HEK293T (cell line): Measurements from ENCODE around the gene BRF1.

ENCODE experiments used
- CTCF ChIA-PET: fragments of 350-600 bp; formaldehyde crosslinking; extraction: SDS; loops from one replicate; lab custom pipeline; 2021; ENCODE audit warnings: antibody characterized with exemption, inconsistent platforms; lab: Yijun Ruan, JAX
- POLR2A ChIA-PET: fragments of 350-600 bp; formaldehyde crosslinking; extraction: SDS; loops from one replicate; lab custom pipeline; 2020; ENCODE audit warnings: antibody characterized with exemption, inconsistent platforms; lab: Yijun Ruan, JAX
- DNase-seq: peaks from one replicate; pipeline ENCODE4 v3.0.0; 2012; ENCODE audit warnings: mixed read lengths; ENCODE audit errors: extremely low spot score
- ARNT ChIP-seq: fragments of 450-650 bp; IDR thresholded peaks from 2 replicates; pipeline ENCODE4 v1.6.1; 2017; ENCODE audit warnings: mild to moderate bottlenecking
- BHLHE40 ChIP-seq: fragments of 450-650 bp; IDR thresholded peaks from 2 replicates; pipeline ENCODE4 v1.6.1; 2016; ENCODE audit warnings: mild to moderate bottlenecking, moderate library complexity, borderline replicate concordance
- CTBP1 ChIP-seq: fragments of 450-650 bp; IDR thresholded peaks from 2 replicates; pipeline ENCODE4 v1.6.1; 2016; ENCODE audit warnings: borderline replicate concordance
- ELF4 ChIP-seq: fragments of 450-650 bp; IDR thresholded peaks from 2 replicates; pipeline ENCODE4 v1.6.1; 2017; ENCODE audit warnings: antibody characterized with exemption
- FOXA1 ChIP-seq: fragments of 450-650 bp; IDR thresholded peaks from 2 replicates; pipeline ENCODE4 v1.6.1; 2016; ENCODE audit warnings: mild to moderate bottlenecking
- FOXK2 ChIP-seq: fragments of 450-650 bp; IDR thresholded peaks from 2 replicates; pipeline ENCODE4 v1.6.1; 2016; ENCODE audit warnings: mild to moderate bottlenecking
- FOXM1 ChIP-seq: fragments of 450-650 bp; IDR thresholded peaks from 2 replicates; pipeline ENCODE4 v1.6.1; 2017; ENCODE audit warnings: mild to moderate bottlenecking, borderline replicate concordance
- HDGF ChIP-seq: fragments of 450-650 bp; IDR thresholded peaks from 2 replicates; pipeline ENCODE4 v1.6.1; 2017; ENCODE audit warnings: antibody characterized with exemption, borderline replicate concordance
- L3MBTL2 ChIP-seq: fragments of 450-650 bp; conservative IDR thresholded peaks from 2 replicates; pipeline ENCODE4 v1.6.1; 2016; ENCODE audit warnings: mild to moderate bottlenecking
- LEF1 ChIP-seq: fragments of 450-650 bp; IDR thresholded peaks from 2 replicates; pipeline ENCODE4 v1.6.1; 2017; ENCODE audit warnings: mild to moderate bottlenecking, borderline replicate concordance
- NFRKB ChIP-seq: fragments of 450-650 bp; IDR thresholded peaks from 2 replicates; pipeline ENCODE4 v1.6.1; 2016; ENCODE audit warnings: mild to moderate bottlenecking, moderate library complexity
- SP1 ChIP-seq: fragments of 450-650 bp; IDR thresholded peaks from 2 replicates; pipeline ENCODE4 v1.6.1; 2017
- SUZ12 ChIP-seq: fragments of 450-650 bp; IDR thresholded peaks from 2 replicates; pipeline ENCODE4 v1.6.1; 2016; ENCODE audit warnings: mild to moderate bottlenecking
- TARDBP ChIP-seq: fragments of 450-650 bp; IDR thresholded peaks from 2 replicates; pipeline ENCODE4 v1.6.1; 2016
- ZNF384 ChIP-seq: fragments of 450-650 bp; IDR thresholded peaks from 2 replicates; pipeline ENCODE4 v1.6.1; 2016
- TF ChIP-seq, protein P1 (sequence below): fragments of 450-650 bp; IDR thresholded peaks from 2 replicates; pipeline ENCODE4 v1.6.1; 2016

The BRF1 gene

DNA sequence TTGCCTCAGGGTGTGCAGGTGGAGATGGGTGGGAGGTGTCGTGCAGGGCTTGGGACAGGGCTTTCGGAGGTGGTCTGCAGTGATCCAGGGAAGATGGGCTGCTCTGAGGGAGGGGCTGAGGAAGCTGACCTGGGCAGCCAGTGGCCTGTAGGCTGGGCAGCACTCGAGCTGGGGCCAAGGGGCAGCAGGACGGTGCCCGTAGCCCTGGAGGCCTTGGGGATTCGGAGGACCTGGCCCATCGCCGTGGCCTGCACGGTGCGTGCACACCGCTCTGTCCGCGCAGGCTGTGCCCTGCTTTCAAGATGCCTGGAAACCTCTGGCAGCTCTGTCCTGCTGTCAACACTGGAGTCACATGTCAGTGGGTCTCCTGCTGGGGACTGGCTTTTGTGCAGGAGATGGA is 22.9 kb upstream of the BRF1 start:
- CTCF ChIA-PET, result interaction anchor here (0.9 kb wide), 1 partner anchor 9 kb away, joined by 4 read pairs; the partner anchor contains the start of gene PACS2
- no peak for DNase-seq
- TF ChIP-seq FOXA1 (no peak), FOXM1 (no peak), CTBP1 (no peak), ARNT (no peak), HDGF (no peak), L3MBTL2 (no peak), FOXK2 (no peak), SP1 (no peak)
- TF ChIP-seq, protein P1, sequence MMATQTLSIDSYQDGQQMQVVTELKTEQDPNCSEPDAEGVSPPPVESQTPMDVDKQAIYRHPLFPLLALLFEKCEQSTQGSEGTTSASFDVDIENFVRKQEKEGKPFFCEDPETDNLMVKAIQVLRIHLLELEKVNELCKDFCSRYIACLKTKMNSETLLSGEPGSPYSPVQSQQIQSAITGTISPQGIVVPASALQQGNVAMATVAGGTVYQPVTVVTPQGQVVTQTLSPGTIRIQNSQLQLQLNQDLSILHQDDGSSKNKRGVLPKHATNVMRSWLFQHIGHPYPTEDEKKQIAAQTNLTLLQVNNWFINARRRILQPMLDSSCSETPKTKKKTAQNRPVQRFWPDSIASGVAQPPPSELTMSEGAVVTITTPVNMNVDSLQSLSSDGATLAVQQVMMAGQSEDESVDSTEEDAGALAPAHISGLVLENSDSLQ, result no peak
- POLR2A ChIA-PET, result interaction anchor here (0.6 to 1.7 kb wide), 2 partner anchors 10 to 22 kb away, joined by 3 to 6 read pairs; partner anchors contain the start of gene PACS2

DNA sequence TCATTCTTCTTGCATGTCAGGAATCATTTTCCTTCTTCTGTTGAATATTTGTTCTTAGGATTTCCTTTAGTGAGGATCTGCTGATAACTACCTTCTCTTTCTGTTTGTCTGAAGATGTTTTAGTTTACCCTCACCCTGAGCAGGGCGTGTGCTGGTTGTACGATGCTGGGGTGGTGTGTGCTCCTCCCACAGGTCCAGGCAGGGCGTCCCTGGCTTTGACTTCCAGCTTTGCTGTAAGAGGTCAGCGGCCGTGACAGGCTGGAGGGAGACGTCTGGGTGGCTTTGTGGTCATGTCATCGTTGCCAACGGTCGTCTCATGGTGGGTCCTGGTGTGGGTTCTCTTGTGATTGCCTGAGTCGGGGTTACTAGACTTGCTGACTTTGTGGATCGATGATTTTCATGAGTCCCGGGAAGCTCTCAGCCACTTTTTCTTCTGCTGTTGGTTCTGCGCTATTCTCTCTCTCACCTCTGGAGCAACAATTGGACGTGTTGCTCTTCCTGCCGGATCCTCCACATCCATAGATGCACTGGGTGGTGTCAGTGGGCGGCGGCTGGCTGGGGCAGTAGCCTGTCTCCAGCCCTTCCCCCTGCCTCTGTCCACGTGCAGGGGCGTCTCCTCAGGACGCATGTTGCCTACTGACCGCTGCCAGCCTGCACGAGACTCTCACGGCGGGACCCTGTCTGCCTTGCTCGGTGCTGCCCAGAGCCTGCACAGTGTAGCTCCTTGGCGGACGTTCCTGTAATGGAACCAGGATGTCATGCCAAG is 22.2 kb upstream of the BRF1 start:
- CTCF ChIA-PET, result interaction anchor here (0.9 kb wide), 1 partner anchor 9 kb away, joined by 4 read pairs; the partner anchor contains the start of gene PACS2
- no peak for TF ChIP-seq ELF4
- TF ChIP-seq HDGF, result no peak
- no peak for TF ChIP-seq LEF1
- TF ChIP-seq, protein P1, result no peak
- no peak for DNase-seq
- POLR2A ChIA-PET, result interaction anchor here (0.6 to 1.7 kb wide), 2 partner anchors 9 to 22 kb away, joined by 3 to 6 read pairs; partner anchors contain the start of gene PACS2

DNA sequence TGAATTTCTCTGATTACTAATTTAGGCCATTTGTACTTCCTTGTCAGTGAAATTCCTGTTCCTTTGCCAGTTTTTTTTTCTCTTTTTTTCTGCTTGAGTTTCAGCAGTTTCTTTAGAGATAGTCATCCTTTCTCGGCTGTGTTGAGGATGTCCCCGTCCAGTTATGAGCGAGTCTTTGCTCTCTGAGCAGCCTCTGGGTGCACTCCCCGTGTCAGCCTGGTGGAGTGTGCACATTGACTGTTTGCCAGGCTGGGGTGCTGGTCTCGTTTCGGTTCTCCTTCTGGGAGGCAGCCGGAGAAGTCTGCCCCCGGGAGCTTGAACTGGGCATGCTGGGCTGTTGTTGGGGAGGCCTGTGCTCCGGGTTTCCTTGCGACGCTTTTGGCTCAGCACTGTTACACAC is 16.7 kb upstream of the BRF1 start:
- DNase-seq, result no peak
- POLR2A ChIA-PET, result no interaction called here
- CTCF ChIA-PET, result interaction anchor here (0.6 kb wide), 1 partner anchor 497 kb away, joined by 3 read pairs; no protein-coding TSS in a partner anchor
- TF ChIP-seq ZNF384 (no peak), CTBP1 (no peak), BHLHE40 (no peak), ARNT (no peak), L3MBTL2 (no peak), SP1 (no peak), SUZ12 (no peak)

DNA sequence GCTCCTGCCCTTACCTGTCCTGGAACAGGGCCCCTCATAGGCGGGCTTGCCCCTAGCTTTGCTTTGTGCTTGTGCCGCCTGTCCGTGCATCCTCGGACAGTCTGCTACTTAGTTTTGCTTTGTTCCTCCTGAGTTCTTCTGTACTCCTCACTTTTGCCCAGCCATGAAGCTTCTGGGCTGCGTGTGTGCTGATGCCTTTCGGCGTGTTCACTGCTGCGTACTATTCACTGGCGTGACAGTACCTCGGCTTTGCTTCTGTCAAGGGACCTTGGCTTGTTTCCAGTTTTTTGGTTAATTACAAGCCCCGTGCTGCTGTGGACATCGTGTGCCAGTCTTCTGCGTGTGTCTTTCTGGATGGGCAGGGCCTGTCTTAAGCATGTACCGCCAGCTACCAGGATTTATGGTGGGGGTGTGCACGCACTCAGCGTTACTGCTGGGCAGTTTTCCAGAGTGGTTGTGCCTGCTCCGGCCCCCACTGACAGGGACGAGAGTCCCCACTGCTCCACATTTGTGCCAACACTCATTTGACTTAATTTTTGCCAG is 16.2 kb upstream of the BRF1 start:
- TF ChIP-seq FOXA1 (no peak), LEF1 (no peak), HDGF (no peak), FOXM1 (no peak), TARDBP (no peak), FOXK2 (no peak), ELF4 (no peak), ARNT (no peak), SP1 (no peak), ZNF384 (no peak), SUZ12 (no peak), L3MBTL2 (no peak), CTBP1 (no peak), BHLHE40 (no peak), NFRKB (no peak)
- TF ChIP-seq, protein P1, result no peak
- DNase-seq, result no peak
- CTCF ChIA-PET, result interaction anchor here (0.6 kb wide), 1 partner anchor 496 kb away, joined by 3 read pairs; no protein-coding TSS in a partner anchor
- POLR2A ChIA-PET, result interaction anchor here (4.1 kb wide), 1 partner anchor 17 kb away, joined by 37 read pairs; the partner anchor contains the start of gene BRF1

DNA sequence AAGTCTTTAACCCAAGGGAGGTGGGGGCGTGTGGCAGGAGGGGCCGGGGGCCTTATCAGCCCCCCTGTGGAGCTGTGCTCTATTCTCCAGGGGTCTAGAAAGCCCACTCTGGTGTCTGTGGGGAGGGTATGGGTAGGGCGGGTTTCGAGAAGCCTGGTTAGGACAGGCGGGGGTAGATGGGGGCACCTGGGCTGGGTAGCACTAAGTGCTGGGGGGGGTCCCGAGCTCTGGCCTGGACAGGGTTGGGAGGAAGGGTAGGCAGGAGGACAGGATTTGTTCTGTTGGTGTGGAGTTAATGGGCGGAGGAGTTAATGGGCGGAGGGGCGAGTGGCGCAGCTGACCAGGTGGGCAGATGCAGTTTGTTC is 15.8 kb upstream of the BRF1 start:
- POLR2A ChIA-PET, result interaction anchor here (4.1 kb wide), 1 partner anchor 16 kb away, joined by 37 read pairs; the partner anchor contains the start of gene BRF1
- no peak for DNase-seq
- CTCF ChIA-PET, result no interaction called here
- no peak for TF ChIP-seq CTBP1
- no peak for TF ChIP-seq SP1
- no peak for TF ChIP-seq ARNT
- no peak for TF ChIP-seq BHLHE40
- TF ChIP-seq FOXK2, result no peak
- TF ChIP-seq ELF4, result no peak
- no peak for TF ChIP-seq HDGF
- no peak for TF ChIP-seq L3MBTL2
- no peak for TF ChIP-seq TARDBP
- no peak for TF ChIP-seq LEF1
- TF ChIP-seq ZNF384, result no peak
- TF ChIP-seq NFRKB, result no peak
- TF ChIP-seq FOXM1, result no peak
- TF ChIP-seq SUZ12, result no peak
- no peak for TF ChIP-seq FOXA1
- TF ChIP-seq, protein P1, result no peak
